ENCODE data around the gene RFTN1.

RFTN1 gene

GRCh38 chr3:16300307-16300706 is 213.2 kb downstream of the RFTN1 start:
- DNase-seq, result no peak

- no peak for DNase-seq
Measured at GRCh38 chr3:16299746-16300145, 213.8 kb downstream of the RFTN1 start.

GRCh38 chr3:16298891-16299290 is 214.6 kb downstream of the RFTN1 start:
- no peak for DNase-seq

GRCh38 chr3:16297997-16298885 is 215.3 kb downstream of the RFTN1 start:
- no peak for DNase-seq

GRCh38 chr3:16295298-16295890 is 218.1 kb downstream of the RFTN1 start:
- DNase-seq, result no peak

- DNase-seq, result no peak
Measured at GRCh38 chr3:16294844-16295243, 218.7 kb downstream of the RFTN1 start.

- no peak for DNase-seq
Measured at GRCh38 chr3:16290827-16291196, 222.7 kb downstream of the RFTN1 start.

GRCh38 chr3:16290007-16290826 is 223.3 kb downstream of the RFTN1 start:
- DNase-seq, result peak in 2 of 14 donors; percentile 11 to 23

GRCh38 chr3:16289144-16289889 is 224.2 kb downstream of the RFTN1 start:
- DNase-seq, result no peak

- peak in 2 of 14 donors; percentile 11 to 13 for DNase-seq
Measured at GRCh38 chr3:16288664-16289063, 224.8 kb downstream of the RFTN1 start.

- DNase-seq, result no peak
Measured at GRCh38 chr3:16286751-16287543, 226.6 kb downstream of the RFTN1 start.

GRCh38 chr3:16286161-16286560 is 227.3 kb downstream of the RFTN1 start:
- no peak for DNase-seq

GRCh38 chr3:16284633-16285032 is 228.9 kb downstream of the RFTN1 start:
- DNase-seq, result no peak

GRCh38 chr3:16280671-16281070 is 232.8 kb downstream of the RFTN1 start:
- DNase-seq, result no peak

GRCh38 chr3:16279010-16279801 is 234.3 kb downstream of the RFTN1 start:
- no peak for DNase-seq

- no peak for DNase-seq
Measured at GRCh38 chr3:16277471-16277870, 236.0 kb downstream of the RFTN1 start.

- no peak for DNase-seq
Measured at GRCh38 chr3:16273867-16274266, 239.6 kb downstream of the RFTN1 start.

GRCh38 chr3:16272588-16272987 is 240.9 kb downstream of the RFTN1 start:
- DNase-seq, result no peak

GRCh38 chr3:16270855-16271254 is 242.6 kb downstream of the RFTN1 start:
- no peak for DNase-seq

GRCh38 chr3:16266714-16267113 is 246.8 kb downstream of the RFTN1 start:
- DNase-seq, result no peak

Measured in C1 segment of cervical spinal cord (tissue), 14 donors.